Endothelial cell of umbilical vein (primary cell): ENCODE data around the gene CTNND2. TPM values are rescaled to one million over a fixed set of nuclear protein-coding genes. Genes with fewer than 3 reads are reported as not detected.

Source experiments
- BruUV-seq: library from RNA; stranded (reverse); fragments of 400-500 nt; replicated peaks from 2 replicates; lab custom pipeline; 2021; lab: Mats Ljungman, UMichigan
- CTCF ChIA-PET: fragments of 300-600, 350-600 bp; sonication (Branson Sonifier 250); formaldehyde crosslinking; loops from one replicate; lab custom pipeline; 2021; ENCODE audit warnings: antibody characterized with exemption, inconsistent platforms; lab: Charles Lee
- POLR2A ChIA-PET: fragments of 300-600, 350-600 bp; sonication (Branson Sonifier 250); formaldehyde crosslinking; loops from one replicate; lab custom pipeline; 2021; ENCODE audit warnings: antibody characterized with exemption, inconsistent platforms; lab: Charles Lee
- DNase-seq: peaks from one replicate; pipeline ENCODE4 v3.0.0-alpha.2; 2011; ENCODE audit warnings: low read depth, low spot score
- FAIRE-seq: peaks from 2 replicates; lab custom pipeline; 2011; peaks lifted over from hg19 to GRCh38; lab: Jason Lieb, UNC
- H2AFZ ChIP-seq: 2 replicates; pipeline ENCODE4 v1.6.0; 2012; ENCODE audit warnings: low read depth, low read length, control low read depth, inconsistent platforms
- H3K27ac ChIP-seq: 2 replicates; pipeline ENCODE4 v1.5.1; 2011; ENCODE audit warnings: low read depth, mild to moderate bottlenecking, control low read depth, low read length, moderate library complexity; ENCODE audit not compliant: insufficient read depth
- H3K27me3 ChIP-seq, 2 experiments: 2 replicates each; pipeline versions ENCODE4 v1.6.0 to v1.6.1; 2011; ENCODE audit warnings: low read length in 2 of 2, mixed read lengths in 1 of 2; ENCODE audit not compliant: control insufficient read depth in 2 of 2, insufficient read depth in 2 of 2
- H3K36me3 ChIP-seq, 2 experiments: 2 replicates in 1 of 2; 3 replicates in 1 of 2; pipeline ENCODE4 v1.5.1; 2011; ENCODE audit warnings: low read length in 2 of 2, mild to moderate bottlenecking in 1 of 2, moderate library complexity in 1 of 2; ENCODE audit not compliant: control insufficient read depth in 2 of 2, insufficient read depth in 2 of 2; ENCODE audit errors: extremely low read depth in 1 of 2
- H3K4me1 ChIP-seq: 3 replicates; pipeline ENCODE4 v1.5.1; 2011; ENCODE audit warnings: mild to moderate bottlenecking, low read length; ENCODE audit not compliant: control insufficient read depth, insufficient read depth; ENCODE audit errors: extremely low read depth
- H3K4me2 ChIP-seq: 2 replicates; pipeline ENCODE4 v1.6.1; 2011; ENCODE audit warnings: low read length, control low read depth, mixed read lengths; ENCODE audit not compliant: insufficient read depth
- H3K4me3 ChIP-seq, 3 experiments: fragments of 200-600 bp in 1 of 3; sonication (generic), shearing (Covaris generic) in 1 of 3; replicated peaks in 1 of 3; 2 replicates each; pipeline ENCODE4 v1.5.1; 2011 to 2016; ENCODE audit warnings: control low read depth in 3 of 3, low read length in 3 of 3, mild to moderate bottlenecking in 2 of 3, inconsistent platforms in 1 of 3, low read depth in 1 of 3, moderate library complexity in 1 of 3; ENCODE audit not compliant: insufficient read depth in 1 of 3
- H3K79me2 ChIP-seq: 2 replicates; pipeline ENCODE4 v1.6.0; 2012; ENCODE audit warnings: low read length, inconsistent platforms; ENCODE audit not compliant: control insufficient read depth, insufficient read depth
- H3K9ac ChIP-seq: replicated peaks from 2 replicates; pipeline ENCODE3; 2011; ENCODE audit warnings: low read length, control low read depth; ENCODE audit not compliant: insufficient read depth; ENCODE audit errors: extremely low read depth
- H3K9me1 ChIP-seq: replicated peaks from 3 replicates; pipeline ENCODE4 v1.6.0; 2011; ENCODE audit warnings: mild to moderate bottlenecking, low read length; ENCODE audit not compliant: control insufficient read depth, insufficient read depth; ENCODE audit errors: extremely low read depth
- H3K9me3 ChIP-seq: replicated peaks from 2 replicates; pipeline ENCODE4 v1.5.1; 2012; ENCODE audit warnings: low read length, inconsistent platforms; ENCODE audit not compliant: control insufficient read depth, insufficient read depth
- H4K20me1 ChIP-seq: replicated peaks from 2 replicates; pipeline ENCODE3; 2011; ENCODE audit warnings: mild to moderate bottlenecking, low read length; ENCODE audit not compliant: control insufficient read depth, insufficient read depth; ENCODE audit errors: extremely low read depth
- EZH2 ChIP-seq: IDR thresholded peaks from 2 replicates; pipeline ENCODE4 v1.6.1; 2012; ENCODE audit warnings: borderline replicate concordance, low read depth, mild to moderate bottlenecking, moderate library complexity, low read length, inconsistent platforms; ENCODE audit not compliant: severe bottlenecking
- FOS ChIP-seq: IDR thresholded peaks from 2 replicates; pipeline ENCODE4 v1.6.1; 2011; ENCODE audit warnings: mild to moderate bottlenecking, low read length, moderate library complexity, borderline replicate concordance; ENCODE audit not compliant: insufficient read depth
- GATA2 ChIP-seq: IDR thresholded peaks from 2 replicates; pipeline ENCODE4 v1.7.0; 2011; ENCODE audit warnings: low read depth, mild to moderate bottlenecking, moderate library complexity, mixed read lengths, low read length; ENCODE audit not compliant: insufficient read length, insufficient read depth
- JUN ChIP-seq: IDR thresholded peaks from 2 replicates; pipeline ENCODE4 v1.6.1; 2011; ENCODE audit warnings: borderline replicate concordance, low read depth; ENCODE audit not compliant: insufficient read length, insufficient read depth
- MYC ChIP-seq: IDR thresholded peaks from one replicate; pipeline ENCODE4 v1.6.1; 2011; ENCODE audit warnings: mild to moderate bottlenecking, low read depth, low read length
- POLR2A ChIP-seq: IDR thresholded peaks from 2 replicates; pipeline ENCODE4 v1.6.1; 2012; ENCODE audit warnings: low read depth, mild to moderate bottlenecking, control low read depth, low read length
- POLR2AphosphoS5 ChIP-seq: IDR thresholded peaks from 2 replicates; pipeline ENCODE4 v1.6.1; 2012; ENCODE audit warnings: low read depth, mild to moderate bottlenecking, control low read depth, low read length, moderate library complexity; ENCODE audit not compliant: insufficient read depth
- dilution Hi-C: fragments of 300-500 bp; cut with MboI; formaldehyde crosslinking; loops from one replicate; pipeline ENCODE4 v1.15.0; 2019; ENCODE audit warnings: low sequenced_read_pairs; ENCODE audit not compliant: extremely low pct_ligation_motif_present
- intact Hi-C: fragments of 100-400 bp; cut with micrococcal nuclease; formaldehyde crosslinking; loops from one replicate; pipeline ENCODE4 v1.10.0; 2022
- polyA plus RNA-seq, 4 experiments: library from polyadenylated mRNA; depleted of rRNA in 3 of 4; stranded (reverse) in 3 of 4; unstranded in 1 of 4; fragments of >200 nt; gene quantifications; 2 replicates each; pipeline versions ENCODE4 v1.2.1 to v1.2.3, GENCODE V29; 2011 to 2012; ENCODE audit warnings: missing spikeins in 1 of 4
- total RNA-seq: library from RNA; stranded (reverse); gene quantifications from 2 replicates; pipeline ENCODE4 v1.2.3, GENCODE V29; 2021
- TF ChIP-seq, protein P1 (sequence below), 2 donors: IDR thresholded peaks; 1 replicate in 1 of 2; 2 replicates in 1 of 2; pipeline ENCODE4 v1.5.1; 2011; ENCODE audit warnings: low read length in 2 of 2, mild to moderate bottlenecking in 2 of 2, moderate library complexity in 2 of 2, control low read depth in 1 of 2, inconsistent platforms in 1 of 2, low read depth in 1 of 2; ENCODE audit not compliant: insufficient read depth in 1 of 2; ENCODE audit errors: extremely low read depth in 1 of 2
- TF ChIP-seq, protein P2 (sequence below): IDR thresholded peaks from 2 replicates; pipeline ENCODE4 v1.6.1; 2011; ENCODE audit not compliant: insufficient read depth, insufficient read length

CTNND2 gene
- total and polyA plus RNA-seq, 2 donors (not counting 3 experiments of a cell fraction or from before 2014, with no cell fraction given) = not detected

DNA sequence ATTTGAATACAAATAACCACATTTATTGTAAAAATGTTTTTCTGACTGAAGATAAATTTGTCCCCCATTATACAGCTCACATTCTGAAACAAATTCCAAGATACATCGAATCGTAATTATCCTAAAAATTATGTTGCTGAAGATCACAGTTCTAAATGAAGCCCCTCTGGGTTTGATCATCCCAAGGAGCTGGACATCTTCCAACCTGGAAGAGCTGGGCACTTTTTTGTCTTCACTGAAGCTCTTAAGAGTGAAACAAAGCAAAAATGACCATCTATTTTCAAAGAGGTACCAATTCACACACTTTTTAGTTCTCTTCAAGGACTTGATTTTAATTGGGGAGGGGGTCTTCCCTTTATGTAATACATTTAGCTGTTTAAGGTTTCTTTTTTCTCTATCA, 5.5 kb downstream of the CTNND2 start:
- no peak overlapping the region for H3K4me2 ChIP-seq
- peaks cover 8 to 18% of the 10 kb centered on the region in 2 experiments for H3K27me3 ChIP-seq
- ChIA-PET POLR2A (no interaction called here), CTCF (no interaction called here)
- no peak overlapping the region for H3K4me3 ChIP-seq
- no TSS peak for BruUV-seq
- H3K36me3 ChIP-seq = no peaks in the 10 kb centered on the region
- no peaks in the 10 kb centered on the region for H3K9me1 ChIP-seq
- no peak overlapping the region for H3K9ac ChIP-seq
- FAIRE-seq (no peak), DNase-seq (no peak)
- H3K79me2 ChIP-seq = no peaks in the 10 kb centered on the region
- H3K9me3 ChIP-seq = no peaks in the 10 kb centered on the region
- no peaks in the 10 kb centered on the region for H3K4me1 ChIP-seq
- H4K20me1 ChIP-seq = no peaks in the 10 kb centered on the region
- TF ChIP-seq JUN (no peak), GATA2 (no peak)
- H2AFZ ChIP-seq = no peak overlapping the region
- intact Hi-C loops (no loop called here), dilution Hi-C loops (no loop called here)
- no peak overlapping the region for H3K27ac ChIP-seq

DNA sequence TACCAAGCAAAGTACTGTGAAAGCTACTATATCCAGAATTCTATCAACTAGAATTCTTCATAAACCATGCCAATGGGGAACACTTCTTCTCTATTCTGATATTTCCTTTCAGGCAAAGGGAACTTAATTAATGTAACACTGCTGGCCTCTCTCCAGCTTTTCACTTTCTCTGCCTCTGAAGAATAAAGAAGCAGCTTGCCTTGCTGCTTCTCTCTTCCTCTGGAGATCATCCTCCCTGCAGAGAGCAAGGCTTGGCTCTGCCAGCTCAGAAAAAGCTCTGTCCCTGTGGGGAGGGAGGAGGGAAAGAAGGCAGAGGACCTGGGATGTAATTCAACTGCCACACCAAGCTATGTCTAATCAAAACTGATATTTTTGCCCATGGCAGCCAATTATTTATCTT, 6.5 kb downstream of the CTNND2 start:
- no peaks in the 10 kb centered on the region for H4K20me1 ChIP-seq
- TF ChIP-seq FOS (no peak), EZH2 (no peak), GATA2 (no peak), POLR2A (no peak), MYC (no peak), JUN (no peak), POLR2AphosphoS5 (no peak)
- TF ChIP-seq, protein P1, sequence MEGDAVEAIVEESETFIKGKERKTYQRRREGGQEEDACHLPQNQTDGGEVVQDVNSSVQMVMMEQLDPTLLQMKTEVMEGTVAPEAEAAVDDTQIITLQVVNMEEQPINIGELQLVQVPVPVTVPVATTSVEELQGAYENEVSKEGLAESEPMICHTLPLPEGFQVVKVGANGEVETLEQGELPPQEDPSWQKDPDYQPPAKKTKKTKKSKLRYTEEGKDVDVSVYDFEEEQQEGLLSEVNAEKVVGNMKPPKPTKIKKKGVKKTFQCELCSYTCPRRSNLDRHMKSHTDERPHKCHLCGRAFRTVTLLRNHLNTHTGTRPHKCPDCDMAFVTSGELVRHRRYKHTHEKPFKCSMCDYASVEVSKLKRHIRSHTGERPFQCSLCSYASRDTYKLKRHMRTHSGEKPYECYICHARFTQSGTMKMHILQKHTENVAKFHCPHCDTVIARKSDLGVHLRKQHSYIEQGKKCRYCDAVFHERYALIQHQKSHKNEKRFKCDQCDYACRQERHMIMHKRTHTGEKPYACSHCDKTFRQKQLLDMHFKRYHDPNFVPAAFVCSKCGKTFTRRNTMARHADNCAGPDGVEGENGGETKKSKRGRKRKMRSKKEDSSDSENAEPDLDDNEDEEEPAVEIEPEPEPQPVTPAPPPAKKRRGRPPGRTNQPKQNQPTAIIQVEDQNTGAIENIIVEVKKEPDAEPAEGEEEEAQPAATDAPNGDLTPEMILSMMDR (IDR thresholded peaks at IDR 0.05; ENCODE audit: extremely low read depth in 1 of 2, insufficient read depth in 1 of 2, low read depth in 1 of 2, low read length in 2 of 2) = no peak
- TF ChIP-seq, protein P2, sequence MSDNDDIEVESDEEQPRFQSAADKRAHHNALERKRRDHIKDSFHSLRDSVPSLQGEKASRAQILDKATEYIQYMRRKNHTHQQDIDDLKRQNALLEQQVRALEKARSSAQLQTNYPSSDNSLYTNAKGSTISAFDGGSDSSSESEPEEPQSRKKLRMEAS = no peak
- H3K79me2 ChIP-seq = no peaks in the 10 kb centered on the region
- DNase-seq (no peak), FAIRE-seq (no peak)
- no peak overlapping the region for H3K27ac ChIP-seq
- no TSS peak for BruUV-seq
- dilution Hi-C loops (no loop called here), intact Hi-C loops (no loop called here)
- H3K4me1 ChIP-seq = no peaks in the 10 kb centered on the region
- peaks cover 5 to 7% of the 10 kb centered on the region in 2 experiments for H3K27me3 ChIP-seq
- H3K9me3 ChIP-seq = no peaks in the 10 kb centered on the region
- H2AFZ ChIP-seq = no peak overlapping the region
- no peak overlapping the region for H3K4me2 ChIP-seq
- H3K36me3 ChIP-seq = no peaks in the 10 kb centered on the region
- H3K4me3 ChIP-seq = no peak overlapping the region
- H3K9ac ChIP-seq = no peak overlapping the region
- ChIA-PET CTCF (no interaction called here), POLR2A (no interaction called here)
- no peaks in the 10 kb centered on the region for H3K9me1 ChIP-seq
